Measurements from ENCODE around the gene KLF9.

Gene KLF9

GRCh38 chr9:70413799-70414775, at the start of gene KLF9:
Gene KLF9, minus strand, starts transcription at chr9:70414657. Its CDS starts 1,294 bp downstream, at chr9:70413363.
- DNase-seq (ENCODE audit: low read depth), result peak; percentile 99

- DNase-seq (ENCODE audit: low read depth), result peak; percentile 45
Measured at GRCh38 chr9:70463877-70464276, 49.4 kb upstream of the KLF9 start.

DNA sequence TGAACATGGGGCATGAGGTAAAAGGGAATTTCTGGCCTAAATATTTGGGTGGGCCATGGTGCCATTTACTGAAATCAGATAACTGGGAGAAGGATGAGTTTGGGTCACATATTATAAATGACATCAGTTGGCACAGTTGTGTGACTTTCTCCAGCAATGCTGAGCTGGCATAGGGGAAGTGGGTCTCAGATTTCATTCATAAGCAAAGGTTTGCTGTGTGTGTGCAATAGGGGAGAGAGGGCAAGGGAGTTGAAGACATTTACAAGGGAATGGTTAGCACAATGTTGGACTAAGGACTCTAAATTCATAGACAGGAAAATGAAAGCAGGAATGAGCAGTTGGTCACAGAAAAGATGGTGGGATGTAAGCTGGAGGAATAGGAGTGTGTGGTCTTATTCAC, 47.8 kb upstream of the KLF9 start:
- DNase-seq (ENCODE audit: low read depth), result no peak

DNA sequence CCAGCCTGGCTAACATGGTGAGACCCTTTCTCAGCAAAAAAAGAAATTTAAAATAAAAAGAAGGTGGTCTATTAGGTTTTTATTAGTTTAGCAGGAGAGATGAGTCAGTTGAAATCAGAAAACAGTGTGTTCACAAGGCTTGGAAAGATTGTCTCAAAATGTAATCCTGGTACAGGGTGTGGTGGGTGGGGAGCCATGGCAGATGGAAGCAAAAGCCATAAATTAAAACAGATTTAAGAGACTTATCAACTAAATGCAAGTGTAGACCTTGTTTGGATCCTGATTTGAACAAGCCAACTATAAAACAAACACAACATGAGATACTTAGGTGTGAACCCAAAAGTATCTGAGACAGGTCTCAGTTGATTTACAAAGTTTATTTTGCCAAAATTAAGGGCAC, 42.8 kb upstream of the KLF9 start:
- DNase-seq (ENCODE audit: low read depth), result no peak

GRCh38 chr9:70455993-70456704, 41.7 kb upstream of the KLF9 start:
- no peak for DNase-seq (ENCODE audit: low read depth)

GRCh38 chr9:70452365-70452764, 37.9 kb upstream of the KLF9 start:
- no peak for DNase-seq (ENCODE audit: low read depth)

DNA sequence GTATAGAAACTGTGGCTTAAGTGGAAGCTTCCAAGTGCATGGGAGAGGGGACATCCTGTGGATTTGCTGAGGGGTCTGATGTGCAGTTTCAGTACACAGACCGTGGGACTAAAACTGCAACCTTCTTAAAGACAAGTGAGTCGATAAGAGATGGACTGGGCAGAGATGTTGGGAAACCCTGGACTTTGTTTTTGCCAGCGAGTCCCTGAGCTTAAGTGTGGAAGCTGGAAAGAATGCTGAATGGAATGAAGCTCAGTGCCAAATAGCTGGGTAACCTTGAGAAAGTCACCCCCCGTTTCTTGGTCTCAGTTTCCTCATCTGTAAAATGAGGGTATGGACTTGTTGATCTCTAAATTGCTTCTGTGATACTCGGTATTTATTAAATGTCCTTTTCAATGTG, 37.3 kb upstream of the KLF9 start:
- DNase-seq (ENCODE audit: low read depth), result no peak

DNA sequence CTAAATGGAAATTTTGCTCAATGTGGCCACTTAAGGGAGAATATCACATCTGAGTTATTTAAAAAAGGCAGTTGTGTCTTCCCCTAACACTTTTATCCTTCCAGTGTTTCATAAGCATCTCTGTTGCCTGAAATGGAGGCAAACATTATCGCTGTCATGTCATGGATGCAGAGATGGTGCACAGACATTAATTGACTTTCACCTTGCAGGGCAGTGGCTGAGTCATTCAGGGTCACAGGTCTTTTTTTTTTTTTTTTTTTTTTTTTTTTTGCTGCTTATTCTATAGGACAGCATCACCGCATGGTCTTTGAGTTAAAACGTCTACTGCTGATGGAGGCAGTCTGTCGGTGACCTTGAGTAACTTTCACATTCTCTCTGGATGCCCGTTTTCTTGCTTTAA, 36.3 kb upstream of the KLF9 start:
- no peak for DNase-seq (ENCODE audit: low read depth)

- DNase-seq (ENCODE audit: low read depth), result no peak
Measured at GRCh38 chr9:70449461-70449860, 35.0 kb upstream of the KLF9 start.

GRCh38 chr9:70448919-70449318, 34.5 kb upstream of the KLF9 start:
- no peak for DNase-seq (ENCODE audit: low read depth)

DNA sequence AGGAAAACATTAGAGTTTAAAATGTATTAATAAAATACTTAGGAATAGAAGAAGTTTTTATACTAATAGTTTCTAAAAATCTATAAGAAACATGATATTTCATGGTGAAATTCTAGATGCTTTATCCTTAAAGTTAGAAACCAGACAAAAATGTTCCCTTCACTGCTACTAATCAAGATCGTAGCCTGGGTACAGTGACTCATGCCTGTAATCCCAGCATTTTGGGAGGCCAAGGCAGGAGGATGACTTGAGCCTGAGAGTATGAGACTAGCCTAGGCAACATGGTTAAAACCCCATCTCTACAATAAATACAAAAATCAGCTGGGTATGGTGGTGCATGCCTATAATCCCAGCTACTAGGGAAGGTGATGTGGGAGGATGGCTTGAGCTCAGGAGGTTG, 30.4 kb upstream of the KLF9 start:
- DNase-seq (ENCODE audit: low read depth), result peak; percentile 44

GRCh38 chr9:70442328-70442848, 27.9 kb upstream of the KLF9 start:
- DNase-seq (ENCODE audit: low read depth), result no peak

- no peak for DNase-seq (ENCODE audit: low read depth)
Measured at GRCh38 chr9:70441622-70442021, 27.2 kb upstream of the KLF9 start.

DNA sequence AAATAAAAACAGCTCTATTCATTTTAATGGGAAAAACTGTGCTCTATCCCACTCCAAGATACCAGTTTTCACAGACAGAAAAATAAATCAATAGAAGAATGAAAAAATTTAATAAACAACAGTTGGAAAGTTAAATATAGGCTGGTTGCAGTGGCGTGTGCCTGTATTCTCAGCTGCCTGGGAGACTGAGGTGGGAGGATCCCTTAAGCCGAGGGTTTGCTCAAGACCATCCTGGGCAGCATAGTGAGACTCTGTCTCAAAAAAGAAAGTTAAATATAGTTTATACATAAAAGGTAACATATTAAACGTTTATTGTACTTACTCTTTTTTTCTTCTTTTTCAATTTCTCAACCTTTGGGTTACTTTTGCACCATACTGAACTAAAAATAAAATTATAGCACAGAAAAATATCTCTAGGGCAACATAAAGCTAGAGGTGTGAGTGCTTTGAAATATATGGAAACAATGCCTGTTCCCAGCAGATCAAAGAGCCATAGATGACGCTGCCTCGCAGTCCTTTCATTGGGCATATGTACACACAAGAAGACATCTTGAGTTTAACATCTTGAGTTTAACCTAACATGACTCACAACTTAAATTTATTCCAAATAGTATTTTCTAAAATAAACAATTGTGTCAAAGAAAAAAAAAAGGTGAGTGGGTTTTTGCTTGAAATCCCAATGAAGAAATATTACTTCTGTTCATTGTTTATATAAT, 25.7 kb upstream of the KLF9 start:
- peak; percentile 19 for DNase-seq (ENCODE audit: low read depth)

DNA sequence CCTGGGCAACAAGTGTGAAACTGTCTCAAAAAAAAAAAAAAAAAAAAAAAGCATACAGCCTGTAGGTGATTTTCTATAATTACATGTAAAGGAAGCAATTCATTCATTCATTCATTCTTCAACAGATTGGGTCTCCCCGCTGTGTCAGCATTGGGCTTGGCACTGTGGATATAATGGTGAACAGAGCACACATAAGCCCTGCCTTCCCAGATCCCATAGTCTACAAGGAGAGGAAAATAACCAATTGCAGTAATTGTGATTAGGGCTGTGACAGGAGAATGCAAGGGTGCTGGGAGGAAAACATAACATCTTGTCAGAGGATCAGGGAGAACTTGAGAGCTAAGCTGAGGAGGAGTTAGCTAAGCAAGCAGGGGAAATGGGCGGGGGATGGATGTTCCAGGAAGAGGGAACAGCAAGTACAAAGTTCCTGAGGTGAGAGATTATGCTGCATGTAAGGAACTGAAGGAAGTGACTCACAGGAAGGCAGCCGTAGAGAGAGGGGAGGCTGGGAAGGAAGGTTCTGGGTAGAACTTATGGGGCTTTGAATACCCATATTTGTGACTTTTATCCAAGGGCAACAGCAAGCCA, 24.0 kb upstream of the KLF9 start:
- peak; percentile 81 for DNase-seq (ENCODE audit: low read depth)

GRCh38 chr9:70435948-70436347, 21.5 kb upstream of the KLF9 start:
- peak; percentile 91 for DNase-seq (ENCODE audit: low read depth)

DNA sequence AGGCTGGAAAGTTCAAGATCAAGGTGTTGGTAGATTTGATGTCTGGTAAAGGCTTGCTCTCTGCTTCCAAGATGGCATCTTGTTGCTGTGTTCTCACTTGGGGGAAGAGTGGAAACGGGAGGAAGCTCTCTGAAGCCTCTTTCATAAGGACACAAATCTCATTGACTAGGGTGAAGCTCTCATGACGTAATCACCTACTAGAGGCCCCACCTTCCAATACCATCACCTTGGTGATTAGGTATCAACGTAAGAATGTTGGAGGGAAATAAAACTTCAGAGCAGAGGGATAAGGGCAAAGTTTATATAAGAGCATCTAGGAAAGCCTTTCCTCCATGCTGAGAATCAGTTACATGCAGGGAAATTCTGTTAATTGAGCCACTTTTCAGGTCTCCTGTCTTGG, 15.4 kb upstream of the KLF9 start:
- no peak for DNase-seq (ENCODE audit: low read depth)

GRCh38 chr9:70428781-70429180, 14.3 kb upstream of the KLF9 start:
- peak; percentile 28 for DNase-seq (ENCODE audit: low read depth)

- peak; percentile 76 for DNase-seq (ENCODE audit: low read depth)
Measured at GRCh38 chr9:70427161-70427945, 12.9 kb upstream of the KLF9 start.

DNA sequence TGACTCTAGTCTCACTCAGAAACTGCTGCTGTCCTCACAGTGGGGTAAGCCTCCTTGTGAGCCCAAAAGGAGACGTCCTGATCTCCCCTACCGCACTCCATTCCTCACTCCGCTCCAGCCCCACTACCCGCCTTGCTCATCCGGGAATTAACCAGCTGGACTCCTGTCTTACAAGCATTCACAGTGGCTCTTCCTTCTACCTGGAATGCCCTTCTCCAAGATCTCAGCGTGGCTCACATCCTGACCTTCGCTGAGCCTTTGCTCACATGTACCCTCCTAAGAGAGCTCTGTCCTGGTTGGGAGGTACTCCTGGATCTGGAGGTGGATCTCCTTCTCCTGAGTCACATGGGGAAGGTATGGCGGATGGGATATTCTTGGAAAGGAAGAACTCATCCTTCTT, 10.7 kb upstream of the KLF9 start:
- DNase-seq (ENCODE audit: low read depth), result no peak

Data from EH (cell line).